ENCODE data around the gene NAA80. TPM values are rescaled to one million over a fixed set of nuclear protein-coding genes. Genes with fewer than 3 reads are reported as not detected.

NAA80 gene
- total RNA-seq, 1 experiment from 2014 or later: 25.2 TPM

GRCh38 chr3:50265571-50265970 lies 33.6 kb downstream of the NAA80 start:
- H3K4me3 ChIP-seq: no peak overlapping the region
- ChIA-PET CTCF (interaction anchor here (0.5 kb wide), 1 partner anchor 32 kb away, joined by 4 read pairs; no protein-coding TSS in a partner anchor), POLR2A (ENCODE audit: unreplicated experiment) (no interaction called here)
- no peaks in the 10 kb centered on the region for H3K27me3 ChIP-seq (ENCODE audit: insufficient read depth, low read depth)
- peaks cover 57% of the 10 kb centered on the region for H3K4me1 ChIP-seq (replicated peaks; ENCODE audit: insufficient read depth)
- no peak for DNase-seq
- no peak for TF ChIP-seq EZH2 (IDR thresholded peaks at IDR 0.05; ENCODE audit: low read depth)
- no peak for TF ChIP-seq CTCF (conservative IDR thresholded peaks at IDR 0.05)
- intact Hi-C loops (cut with micrococcal nuclease; ENCODE audit: unreplicated experiment): loop anchor here (2.0 to 5.0 kb wide), 5 partner anchors 29 to 339 kb away; partner anchors contain the start of genes GNAI2, HYAL3 and NAA80
- BruUV-seq (replicated peaks): no TSS peak
- no peaks in the 10 kb centered on the region for H4K20me1 ChIP-seq (ENCODE audit: insufficient read depth)
- no peaks in the 10 kb centered on the region for H3K36me3 ChIP-seq (ENCODE audit: low read depth)
- peaks cover 5% of the 10 kb centered on the region; the same call in 1 of the 2 replicates for H3K79me2 ChIP-seq (ENCODE audit: low read depth)
- H3K27ac ChIP-seq: peak overlapping the region; percentile 86
- H3F3A ChIP-seq (ENCODE audit: insufficient read depth, low read depth): peaks cover 34% of the 10 kb centered on the region
- peak overlapping the region; percentile 59 for H3K4me2 ChIP-seq
- H3K9me2 ChIP-seq (ENCODE audit: insufficient read depth): no peaks in the 10 kb centered on the region
- no peak overlapping the region for H2AFZ ChIP-seq
- no peaks in the 10 kb centered on the region for H3K9me3 ChIP-seq (ENCODE audit: insufficient read depth, low read depth)

- CTCF ChIA-PET: interaction anchor here (0.6 to 1.2 kb wide), 7 partner anchors 10 to 101 kb away, joined by 3 to 10 read pairs (median 7); no protein-coding TSS in a partner anchor
- Histone ChIP-seq H3K4me3 (no peak overlapping the region), H3K4me2 (peak overlapping the region; percentile 59), H4K20me1 (ENCODE audit: insufficient read depth) (no peaks in the 10 kb centered on the region), H3F3A (ENCODE audit: insufficient read depth, low read depth) (peaks cover 34% of the 10 kb centered on the region), H3K9me2 (ENCODE audit: insufficient read depth) (no peaks in the 10 kb centered on the region), H3K27me3 (ENCODE audit: insufficient read depth, low read depth) (no peaks in the 10 kb centered on the region), H3K79me2 (ENCODE audit: low read depth) (no peaks in the 10 kb centered on the region; the same call in 1 of the 2 replicates), H3K27ac (peak overlapping the region; percentile 86), H2AFZ (no peak overlapping the region), H3K36me3 (ENCODE audit: low read depth) (no peaks in the 10 kb centered on the region), H3K9me3 (ENCODE audit: insufficient read depth, low read depth) (no peaks in the 10 kb centered on the region), H3K4me1 (replicated peaks; ENCODE audit: insufficient read depth) (peaks cover 52% of the 10 kb centered on the region)
- intact Hi-C loops (cut with micrococcal nuclease; ENCODE audit: unreplicated experiment): loop anchor here (2.0 to 5.0 kb wide), 6 partner anchors 28 to 340 kb away; partner anchors contain the start of genes GNAI2, HYAL3 and NAA80
- TF ChIP-seq EZH2 (IDR thresholded peaks at IDR 0.05; ENCODE audit: low read depth) (no peak), CTCF (conservative IDR thresholded peaks at IDR 0.05) (no peak)
- POLR2A ChIA-PET (ENCODE audit: unreplicated experiment): interaction anchor here (0.5 to 1.2 kb wide), 8 partner anchors 17 to 347 kb away, joined by 3 to 18 read pairs (median 6); partner anchors contain the start of genes CISH, HYAL3, IFRD2 and NAA80
- peak in 1 of 2 experiments; percentile 85 for DNase-seq
- BruUV-seq (replicated peaks): no TSS peak
Measured at GRCh38 chr3:50264964-50265485, 34.2 kb downstream of the NAA80 start.

GRCh38 chr3:50264383-50264963 lies 34.7 kb downstream of the NAA80 start:
- intact Hi-C loops (cut with micrococcal nuclease; ENCODE audit: unreplicated experiment): loop anchor here (2.0 to 5.0 kb wide), 5 partner anchors 28 to 340 kb away; partner anchors contain the start of genes GNAI2, HYAL3 and NAA80
- no peak overlapping the region; the same call in 1 of the 2 replicates for H3K4me3 ChIP-seq
- peaks cover 46% of the 10 kb centered on the region for H3K4me1 ChIP-seq (replicated peaks; ENCODE audit: insufficient read depth)
- no TSS peak for BruUV-seq (replicated peaks)
- no peaks in the 10 kb centered on the region for H3K9me2 ChIP-seq (ENCODE audit: insufficient read depth)
- peaks cover 33% of the 10 kb centered on the region; the same call in 1 of the 2 replicates for H3F3A ChIP-seq (ENCODE audit: insufficient read depth, low read depth)
- TF ChIP-seq EZH2 (IDR thresholded peaks at IDR 0.05; ENCODE audit: low read depth): no peak
- no peak for TF ChIP-seq CTCF (conservative IDR thresholded peaks at IDR 0.05)
- ChIA-PET POLR2A (ENCODE audit: unreplicated experiment) (interaction anchor here (0.6 to 1.2 kb wide), 8 partner anchors 18 to 347 kb away, joined by 3 to 9 read pairs (median 6); partner anchors contain the start of genes CISH, HYAL3, IFRD2 and MON1A), CTCF (interaction anchor here (0.6 to 1.2 kb wide), 8 partner anchors 11 to 101 kb away, joined by 3 to 10 read pairs (median 5); partner anchors contain the start of gene IFRD2)
- DNase-seq: peak; percentile 87 to 92
- H3K9me3 ChIP-seq (ENCODE audit: insufficient read depth, low read depth): no peaks in the 10 kb centered on the region
- H3K36me3 ChIP-seq (ENCODE audit: low read depth): no peaks in the 10 kb centered on the region
- no peaks in the 10 kb centered on the region for H3K79me2 ChIP-seq (ENCODE audit: low read depth)
- H3K27ac ChIP-seq: peak overlapping the region; percentile 86
- no peaks in the 10 kb centered on the region for H4K20me1 ChIP-seq (ENCODE audit: insufficient read depth)
- H3K27me3 ChIP-seq (ENCODE audit: insufficient read depth, low read depth): no peaks in the 10 kb centered on the region
- H2AFZ ChIP-seq: no peak overlapping the region
- peak overlapping the region; percentile 59 for H3K4me2 ChIP-seq

Data from PC-9 (cell line).